ENCODE data around the gene OSBPL10.

GRCh38 chr3:31661993-31662670 lies 318.9 kb downstream of the OSBPL10 start:
- TF ChIP-seq, protein P1, sequence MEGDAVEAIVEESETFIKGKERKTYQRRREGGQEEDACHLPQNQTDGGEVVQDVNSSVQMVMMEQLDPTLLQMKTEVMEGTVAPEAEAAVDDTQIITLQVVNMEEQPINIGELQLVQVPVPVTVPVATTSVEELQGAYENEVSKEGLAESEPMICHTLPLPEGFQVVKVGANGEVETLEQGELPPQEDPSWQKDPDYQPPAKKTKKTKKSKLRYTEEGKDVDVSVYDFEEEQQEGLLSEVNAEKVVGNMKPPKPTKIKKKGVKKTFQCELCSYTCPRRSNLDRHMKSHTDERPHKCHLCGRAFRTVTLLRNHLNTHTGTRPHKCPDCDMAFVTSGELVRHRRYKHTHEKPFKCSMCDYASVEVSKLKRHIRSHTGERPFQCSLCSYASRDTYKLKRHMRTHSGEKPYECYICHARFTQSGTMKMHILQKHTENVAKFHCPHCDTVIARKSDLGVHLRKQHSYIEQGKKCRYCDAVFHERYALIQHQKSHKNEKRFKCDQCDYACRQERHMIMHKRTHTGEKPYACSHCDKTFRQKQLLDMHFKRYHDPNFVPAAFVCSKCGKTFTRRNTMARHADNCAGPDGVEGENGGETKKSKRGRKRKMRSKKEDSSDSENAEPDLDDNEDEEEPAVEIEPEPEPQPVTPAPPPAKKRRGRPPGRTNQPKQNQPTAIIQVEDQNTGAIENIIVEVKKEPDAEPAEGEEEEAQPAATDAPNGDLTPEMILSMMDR (conservative IDR thresholded peaks at IDR 0.05; ENCODE audit: low read length): no peak
- TF ChIP-seq EZH2phosphoT487 (IDR thresholded peaks at IDR 0.05; ENCODE audit: borderline replicate concordance): no peak

Measured in Loucy (cell line).